ENCODE measurements around the gene POU2F3.

The POU2F3 gene

GRCh38 chr11:120224972-120225909 is 14.7 kb upstream of the POU2F3 start:
- TF ChIP-seq EZH2 (IDR thresholded peaks at IDR 0.05; ENCODE audit: borderline replicate concordance, low read length): no peak
- TF ChIP-seq CTCF (IDR thresholded peaks at IDR 0.05; ENCODE audit: low read length): no peak
- H3K27me3 ChIP-seq (ENCODE audit: insufficient read depth, low read length): no peaks in the 10 kb centered on the region

GRCh38 chr11:120226242-120226641 is 13.7 kb upstream of the POU2F3 start:
- H3K4me3 ChIP-seq (ENCODE audit: low read depth, low read length, poor library complexity, severe bottlenecking): no peak overlapping the region
- H3K27me3 ChIP-seq (ENCODE audit: insufficient read depth, low read length): no peaks in the 10 kb centered on the region
- H4K20me1 ChIP-seq (ENCODE audit: insufficient read depth, low read length): no peaks in the 10 kb centered on the region
- H2AFZ ChIP-seq (ENCODE audit: low read length): no peak overlapping the region
- no peaks in the 10 kb centered on the region for H3K79me2 ChIP-seq (ENCODE audit: insufficient read depth, low read length)
- TF ChIP-seq EZH2 (IDR thresholded peaks at IDR 0.05; ENCODE audit: borderline replicate concordance, low read length) (no peak), CTCF (IDR thresholded peaks at IDR 0.05; ENCODE audit: low read length) (no peak)
- no peak overlapping the region for H3K9ac ChIP-seq (ENCODE audit: low read length)
- no peak overlapping the region for H3K27ac ChIP-seq (ENCODE audit: low read depth, low read length, poor library complexity, severe bottlenecking)
- H3K9me2 ChIP-seq (ENCODE audit: low read depth, low read length): no peaks in the 10 kb centered on the region
- H3F3A ChIP-seq (ENCODE audit: insufficient read depth, low read length): no peaks in the 10 kb centered on the region
- no peaks in the 10 kb centered on the region for H3K9me3 ChIP-seq (ENCODE audit: low read length)
- no peaks in the 10 kb centered on the region for H3K4me1 ChIP-seq (ENCODE audit: insufficient read depth, low read length, severe bottlenecking)
- H3K36me3 ChIP-seq (ENCODE audit: insufficient read depth, low read length): no peaks in the 10 kb centered on the region
- no peak overlapping the region for H3K4me2 ChIP-seq (ENCODE audit: low read length)

More at GRCh38 chr11:120224972-120225909, 14.7 kb upstream of the POU2F3 start:
- Histone ChIP-seq H3K36me3 (ENCODE audit: insufficient read depth, low read length) (no peaks in the 10 kb centered on the region), H3F3A (ENCODE audit: insufficient read depth, low read length) (no peaks in the 10 kb centered on the region), H4K20me1 (ENCODE audit: insufficient read depth, low read length) (no peaks in the 10 kb centered on the region), H3K9ac (ENCODE audit: low read length) (no peak overlapping the region), H2AFZ (ENCODE audit: low read length) (no peak overlapping the region), H3K27ac (ENCODE audit: low read depth, low read length, poor library complexity, severe bottlenecking) (no peak overlapping the region), H3K9me2 (ENCODE audit: low read depth, low read length) (no peaks in the 10 kb centered on the region), H3K4me3 (ENCODE audit: low read depth, low read length, poor library complexity, severe bottlenecking) (no peak overlapping the region), H3K4me1 (ENCODE audit: insufficient read depth, low read length, severe bottlenecking) (no peaks in the 10 kb centered on the region), H3K79me2 (ENCODE audit: insufficient read depth, low read length) (no peaks in the 10 kb centered on the region), H3K4me2 (ENCODE audit: low read length) (no peak overlapping the region), H3K9me3 (ENCODE audit: low read length) (no peaks in the 10 kb centered on the region)

- Histone ChIP-seq H3K9me2 (ENCODE audit: low read depth, low read length) (no peaks in the 10 kb centered on the region), H3K9me3 (ENCODE audit: low read length) (no peaks in the 10 kb centered on the region), H3K4me3 (ENCODE audit: low read depth, low read length, poor library complexity, severe bottlenecking) (no peak overlapping the region), H3K27ac (ENCODE audit: low read depth, low read length, poor library complexity, severe bottlenecking) (no peak overlapping the region), H3K4me2 (ENCODE audit: low read length) (no peak overlapping the region), H3K27me3 (ENCODE audit: insufficient read depth, low read length) (no peaks in the 10 kb centered on the region), H3K79me2 (ENCODE audit: insufficient read depth, low read length) (no peaks in the 10 kb centered on the region), H2AFZ (ENCODE audit: low read length) (no peak overlapping the region), H3K4me1 (ENCODE audit: insufficient read depth, low read length, severe bottlenecking) (no peaks in the 10 kb centered on the region), H3F3A (ENCODE audit: insufficient read depth, low read length) (no peaks in the 10 kb centered on the region), H4K20me1 (ENCODE audit: insufficient read depth, low read length) (no peaks in the 10 kb centered on the region), H3K9ac (ENCODE audit: low read length) (no peak overlapping the region), H3K36me3 (ENCODE audit: insufficient read depth, low read length) (no peaks in the 10 kb centered on the region)
- TF ChIP-seq CTCF (IDR thresholded peaks at IDR 0.05; ENCODE audit: low read length) (no peak), EZH2 (IDR thresholded peaks at IDR 0.05; ENCODE audit: borderline replicate concordance, low read length) (no peak)
Observed at GRCh38 chr11:120226714-120227113, 13.2 kb upstream of the POU2F3 start.

Data from OCI-LY1 (cell line).